Esophagus mucosa (tissue), 1 donor: ENCODE results near the gene DNAH3. TPM values are rescaled to one million over a fixed set of nuclear protein-coding genes. Genes with fewer than 3 reads are reported as not detected.
"Not testable (repeated sequence)": the region's sequence is repeated elsewhere in the genome, so short reads cannot be mapped to it uniquely, and the experiment has no call there.

ENCODE experiments used
- ATAC-seq: fragments of 200-7000 bp; cut with Tn5 transposase; one replicate; pipeline ENCODE4 v1.9.1; 2020
- total RNA-seq: library from RNA; stranded (reverse); gene quantifications from one replicate; pipeline ENCODE4 v1.2.4, GENCODE V29; 2023
- donor health status: DM: yes; HTN: yes; CAD: no.

DNAH3 gene
- total RNA-seq, 1 donor from 2014 or later, result 0.60 TPM

DNA sequence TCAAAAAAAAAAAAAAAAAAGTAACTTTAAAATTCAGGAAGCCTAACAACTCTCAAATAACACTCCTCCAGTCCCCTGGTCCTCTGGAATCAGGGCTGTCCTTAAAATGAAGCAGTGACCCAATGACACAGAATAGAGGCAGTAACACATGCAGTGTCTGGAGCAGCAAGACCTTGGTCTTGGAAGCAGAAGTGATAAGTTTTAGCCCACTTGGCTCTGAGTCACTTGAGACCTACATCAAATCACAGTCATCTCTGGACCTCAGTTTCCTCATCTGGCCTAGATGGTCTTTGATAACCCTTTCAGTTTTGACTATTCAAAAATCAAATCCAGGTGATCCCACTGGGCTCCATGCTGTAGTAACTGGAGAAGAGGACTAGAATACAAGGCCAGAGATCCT, 211.0 kb downstream of the DNAH3 start:
- ATAC-seq, result no peak

DNA sequence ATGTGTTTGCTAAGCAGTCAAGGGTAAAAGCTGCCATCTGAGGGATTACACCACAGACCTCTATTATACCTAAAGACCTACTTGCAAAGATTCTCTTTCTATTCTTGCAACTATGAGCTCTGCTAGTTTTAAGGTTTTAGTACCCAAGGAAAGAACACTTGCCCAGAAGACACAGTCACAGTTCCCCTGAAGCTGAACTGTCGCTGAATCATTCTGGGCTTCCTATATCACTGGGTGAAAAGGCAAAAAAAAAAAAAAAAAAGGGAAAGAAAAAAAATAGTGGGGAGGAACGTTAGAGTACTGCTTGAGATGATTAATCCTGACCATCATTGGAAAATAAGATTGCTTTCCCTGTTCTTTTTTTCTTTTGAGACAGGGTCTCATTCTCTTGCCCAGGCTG, 212.2 kb downstream of the DNAH3 start:
- ATAC-seq, result no peak

DNA sequence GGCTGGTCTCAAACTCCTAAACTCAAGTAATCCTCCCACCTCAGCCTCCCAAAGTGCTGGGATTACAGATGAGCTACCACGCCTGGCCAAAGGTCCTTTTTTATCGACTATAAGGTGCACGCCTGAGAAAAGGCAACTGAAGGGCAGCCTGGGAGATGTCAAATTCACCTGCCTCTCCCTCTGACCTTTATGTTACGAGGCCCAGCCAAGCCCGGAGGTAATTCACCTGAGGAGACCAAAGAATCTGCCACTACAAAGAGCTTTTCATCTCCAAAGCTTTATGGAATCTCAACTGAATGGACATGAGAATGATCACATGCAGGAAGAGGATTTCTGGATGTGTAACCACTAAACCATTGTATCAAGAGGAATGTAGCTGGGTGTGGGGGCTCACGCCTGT, 212.9 kb downstream of the DNAH3 start:
- ATAC-seq, result no peak

DNA sequence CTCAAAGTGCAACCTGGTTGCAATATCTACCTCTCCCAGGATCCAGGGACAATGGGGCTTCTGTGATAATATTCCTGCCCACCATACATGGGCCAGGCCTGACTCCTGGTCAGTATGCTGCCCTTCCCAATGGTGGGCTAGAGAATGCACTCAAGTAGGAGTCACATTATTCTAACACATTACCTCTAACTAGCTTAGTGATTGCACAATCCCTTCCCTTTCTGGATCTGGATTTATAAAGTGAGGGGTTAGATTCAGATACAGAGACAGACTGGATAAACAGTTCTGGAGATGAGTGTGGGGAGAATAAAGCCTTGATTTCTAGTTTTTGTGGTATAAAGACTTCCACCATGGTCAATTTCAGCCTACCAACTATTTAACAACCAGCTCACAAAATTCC, 217.1 kb downstream of the DNAH3 start:
- ATAC-seq, result no peak

DNA sequence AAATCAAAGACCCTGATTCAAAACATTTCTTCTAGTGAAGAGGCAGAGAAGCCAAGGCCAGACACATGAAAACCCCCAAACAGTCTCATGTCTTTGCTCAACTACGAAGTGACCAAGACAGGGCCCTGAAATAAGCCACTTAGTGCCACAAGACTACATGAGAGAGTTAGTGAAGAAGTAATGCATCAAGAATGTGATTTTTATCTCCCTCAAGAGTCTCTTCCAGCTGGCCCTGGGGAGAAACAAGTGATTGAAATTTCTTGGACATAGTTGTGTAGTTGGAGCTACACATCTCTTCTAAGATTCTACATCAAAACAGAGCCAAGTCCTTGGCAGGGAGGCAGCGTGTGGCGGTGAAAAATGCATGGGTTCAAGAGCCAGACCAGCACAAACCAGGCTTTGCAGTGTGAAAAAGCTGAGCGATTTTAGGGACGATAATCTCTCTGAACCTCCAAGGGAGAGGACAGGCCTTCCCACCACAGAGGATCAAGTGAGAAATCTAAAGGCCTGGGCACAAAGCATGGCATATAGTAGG, 219.5 kb downstream of the DNAH3 start:
- no peak for ATAC-seq

DNA sequence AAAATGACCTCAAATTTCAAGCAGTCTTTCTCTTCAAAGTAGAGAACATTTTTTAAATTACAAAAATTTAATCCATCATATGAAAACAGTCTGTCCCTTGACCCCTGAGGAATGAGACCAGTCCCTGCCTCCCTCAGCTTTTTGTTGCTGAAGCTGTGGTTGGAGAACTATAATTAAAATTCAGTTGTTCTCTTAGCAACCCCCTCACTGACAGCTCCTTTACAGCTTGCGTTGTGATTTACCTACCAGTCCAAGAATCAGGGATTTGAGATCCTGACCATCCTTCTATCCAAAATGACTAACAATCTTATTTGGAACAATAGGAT, 220.3 kb downstream of the DNAH3 start:
- ATAC-seq, result no peak

DNA sequence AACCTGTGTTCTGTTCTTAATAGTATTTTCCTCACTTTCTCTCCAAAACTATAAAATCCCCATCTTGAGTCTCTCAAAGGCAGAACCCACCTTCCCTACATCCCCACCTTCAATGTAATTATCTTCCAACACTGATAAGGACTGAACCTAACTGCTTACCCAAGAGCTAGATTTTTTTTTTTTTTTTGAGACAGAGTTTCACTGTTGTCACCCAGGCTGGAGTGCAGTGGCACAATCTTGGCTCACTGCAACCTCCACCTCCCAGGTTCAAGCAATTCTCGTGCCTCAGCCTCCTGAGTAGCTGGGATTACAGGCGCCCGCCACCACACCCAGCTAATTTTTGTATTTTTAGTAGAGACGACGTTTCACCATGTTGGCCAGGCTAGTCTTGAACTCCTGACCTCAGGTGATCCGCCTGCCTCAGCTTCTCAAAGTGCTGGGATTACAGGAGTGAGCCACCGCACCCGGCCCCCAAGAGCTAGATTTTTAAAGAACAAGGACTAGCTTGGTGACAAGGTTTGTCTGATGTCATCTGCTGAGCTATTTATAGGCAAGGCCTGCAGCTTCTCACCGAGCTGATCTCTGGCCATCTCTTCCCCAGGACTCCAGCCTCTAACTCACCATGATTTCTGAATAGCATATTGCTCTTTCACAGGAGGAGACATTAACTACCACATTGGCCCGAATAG, 220.8 kb downstream of the DNAH3 start:
- ATAC-seq, result not testable (repeated sequence)

DNA sequence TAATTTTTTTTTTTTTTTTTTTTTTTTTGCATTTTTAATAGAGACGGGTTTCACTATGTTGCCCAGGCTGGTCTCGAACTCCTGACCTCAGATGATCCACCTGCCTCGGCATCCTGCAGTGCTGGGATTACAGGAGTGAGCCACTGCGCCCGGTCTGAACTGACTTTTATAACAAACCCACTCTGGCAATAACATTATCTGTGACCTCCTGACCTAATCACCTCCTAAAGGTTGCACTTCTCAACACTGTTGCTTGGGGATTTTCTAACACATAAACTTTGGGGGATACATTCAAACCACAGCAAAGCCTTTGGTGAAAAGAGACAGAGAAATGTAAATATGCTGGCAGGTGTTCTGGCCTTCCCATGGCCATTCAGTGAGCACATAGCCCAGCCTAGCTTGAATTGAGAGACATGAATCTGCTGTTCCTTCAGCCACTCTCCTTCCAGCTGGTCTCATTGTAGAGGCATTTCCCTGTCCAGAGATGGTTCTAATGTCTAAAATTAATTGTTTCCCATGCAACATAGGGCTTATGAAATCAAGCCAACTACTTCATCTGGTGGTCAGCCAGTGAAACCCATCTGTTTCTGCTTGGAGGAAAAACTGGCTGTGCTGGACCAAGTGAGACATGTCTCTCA, 221.8 kb downstream of the DNAH3 start:
- ATAC-seq, result no peak

DNA sequence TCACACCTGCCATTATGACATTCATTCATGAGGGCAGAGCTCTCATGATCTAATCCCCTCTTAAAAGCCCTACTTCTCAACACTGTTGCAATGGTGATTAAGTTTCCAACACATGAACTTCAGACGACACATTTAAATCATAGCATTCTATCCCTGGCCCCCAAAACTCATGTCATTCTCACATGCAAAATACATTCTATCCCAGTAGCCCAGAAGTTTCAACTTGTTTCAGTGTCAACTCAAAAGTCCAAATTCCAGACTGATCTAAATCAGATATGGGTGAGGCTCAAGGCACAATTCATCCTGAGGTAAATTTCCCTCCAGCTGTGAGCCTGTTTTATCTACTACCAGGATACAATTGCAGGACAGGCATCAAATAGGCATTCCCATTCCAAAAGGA, 224.9 kb downstream of the DNAH3 start:
- no peak for ATAC-seq

DNA sequence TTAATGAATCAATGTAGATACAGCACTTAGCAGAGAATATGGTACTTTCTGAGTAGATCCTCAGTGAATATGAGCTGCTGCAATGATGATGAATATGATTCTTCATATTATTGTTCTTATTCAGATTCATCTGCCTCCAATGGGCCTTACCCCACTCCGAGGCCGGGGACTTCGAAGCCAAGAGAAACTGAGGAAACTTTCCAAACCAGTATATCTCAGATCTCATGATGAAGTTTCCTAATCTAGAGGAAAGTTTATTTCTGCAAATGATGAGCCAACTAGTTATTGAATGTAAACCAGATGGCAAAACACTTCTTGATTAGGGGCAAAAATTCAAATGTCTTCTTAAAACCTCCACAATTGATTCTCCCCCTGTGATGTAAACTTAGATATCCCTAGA, 226.8 kb downstream of the DNAH3 start:
- ATAC-seq, result no peak

DNA sequence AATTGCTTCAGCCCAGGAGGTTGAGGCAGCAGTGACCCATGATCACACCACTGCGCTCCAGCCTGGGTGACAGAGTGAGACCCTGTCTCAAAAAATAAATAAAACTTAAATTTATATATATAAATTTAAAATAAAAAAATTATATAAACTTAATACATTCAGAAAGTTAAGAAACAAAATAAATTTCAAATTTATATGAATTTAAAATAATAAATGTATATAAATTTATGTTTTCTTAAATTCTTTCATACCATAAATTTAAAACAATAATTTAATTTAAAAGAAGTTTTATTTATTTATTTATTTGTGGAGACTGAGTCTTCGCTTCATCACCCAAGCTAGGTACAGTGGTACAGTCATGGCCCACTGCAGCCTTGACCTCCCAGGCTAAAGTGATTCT, 229.8 kb downstream of the DNAH3 start:
- no peak for ATAC-seq

DNA sequence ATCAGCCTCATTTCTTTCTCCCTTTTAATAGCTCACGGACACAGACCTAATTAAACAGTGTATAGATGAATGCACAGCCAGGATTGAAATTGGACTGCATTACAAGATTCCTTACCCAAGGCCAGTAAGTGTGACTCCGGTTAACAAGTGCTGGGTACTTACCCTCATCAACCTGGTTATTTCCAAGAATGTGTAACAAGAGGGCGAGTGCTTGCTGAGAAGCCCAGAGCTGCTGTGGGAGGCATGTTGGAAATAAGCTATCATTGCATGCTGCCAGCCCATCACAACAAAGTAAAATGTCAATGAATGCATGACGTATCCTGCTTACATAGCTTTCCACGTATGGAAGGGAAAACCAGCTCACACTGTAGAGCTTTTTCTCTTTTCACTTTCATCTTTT, 230.6 kb downstream of the DNAH3 start:
- ATAC-seq, result no peak

DNA sequence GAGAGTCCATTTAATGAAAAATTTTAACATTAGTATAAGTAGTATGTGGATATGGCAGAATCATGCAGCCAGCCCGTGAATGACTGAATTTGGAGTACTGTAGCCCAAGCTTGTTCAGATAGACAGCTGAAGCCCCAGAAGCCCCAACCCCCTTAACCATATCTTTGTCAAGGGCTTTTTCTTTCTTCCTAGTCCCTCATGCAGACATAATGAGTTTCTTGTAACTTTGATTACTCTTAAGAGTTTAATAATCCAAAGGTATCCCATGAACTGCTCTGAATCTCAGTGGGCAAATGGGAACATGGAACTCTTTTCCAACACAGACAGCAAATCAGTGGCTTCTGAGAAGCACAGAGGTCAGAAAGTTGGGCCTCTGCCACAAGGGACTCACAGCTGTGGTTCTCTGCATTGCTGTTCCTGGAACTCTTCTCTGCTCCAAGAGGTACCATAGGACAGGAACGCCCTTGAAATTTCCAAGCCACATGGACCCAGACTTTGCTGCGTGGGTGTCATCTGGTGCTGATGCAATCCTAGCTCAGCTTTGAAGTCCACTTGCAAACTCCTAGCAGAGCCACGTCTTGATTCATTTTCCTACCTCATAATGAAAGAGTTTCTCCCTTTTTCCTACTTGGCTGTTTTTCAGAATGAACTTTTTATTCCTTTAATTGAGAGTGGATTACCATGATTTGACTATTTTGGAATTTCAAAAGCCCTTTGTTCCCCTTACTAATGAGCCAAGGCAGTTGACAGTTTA, 232.0 kb downstream of the DNAH3 start:
- no peak for ATAC-seq

DNA sequence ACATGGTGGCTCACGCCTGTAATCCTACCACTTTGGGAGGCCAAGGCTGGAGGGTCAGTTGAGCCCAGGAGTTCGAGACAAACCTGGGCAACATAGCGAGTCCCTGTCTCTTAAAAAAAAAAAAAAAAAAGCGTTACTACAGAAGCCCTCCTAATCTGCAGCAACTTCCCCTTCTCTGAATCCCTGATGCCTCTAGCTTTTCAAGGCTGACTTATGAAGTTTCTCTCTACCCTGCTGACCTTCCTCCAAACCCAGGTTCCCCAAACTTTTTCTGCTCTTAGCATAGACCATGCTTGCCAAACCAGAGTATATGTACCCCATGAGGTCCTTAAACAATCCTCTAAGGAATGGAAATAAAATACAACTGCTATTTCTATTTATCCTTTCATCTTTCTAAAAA, 233.7 kb downstream of the DNAH3 start:
- ATAC-seq, result no peak

DNA sequence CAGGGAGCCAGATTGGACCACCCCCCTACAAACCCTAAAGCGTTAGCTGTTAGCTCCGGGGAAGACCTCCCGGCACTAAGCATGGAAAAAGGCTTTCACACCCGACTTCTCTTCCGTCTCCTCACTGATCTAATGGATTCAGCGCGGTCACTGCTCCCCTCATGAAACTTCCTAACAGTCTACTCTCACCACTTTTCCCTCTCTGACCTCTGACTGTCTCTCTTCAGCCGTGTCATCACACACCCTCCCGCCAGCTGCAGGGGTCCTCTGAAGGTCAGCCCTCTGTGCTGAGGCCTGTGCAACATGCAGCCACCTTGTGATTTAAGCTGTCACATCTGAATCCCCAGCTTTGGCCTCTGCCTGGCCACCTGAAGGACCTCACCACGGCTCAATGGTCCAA, 234.4 kb downstream of the DNAH3 start:
- ATAC-seq, result peak; percentile 27

DNA sequence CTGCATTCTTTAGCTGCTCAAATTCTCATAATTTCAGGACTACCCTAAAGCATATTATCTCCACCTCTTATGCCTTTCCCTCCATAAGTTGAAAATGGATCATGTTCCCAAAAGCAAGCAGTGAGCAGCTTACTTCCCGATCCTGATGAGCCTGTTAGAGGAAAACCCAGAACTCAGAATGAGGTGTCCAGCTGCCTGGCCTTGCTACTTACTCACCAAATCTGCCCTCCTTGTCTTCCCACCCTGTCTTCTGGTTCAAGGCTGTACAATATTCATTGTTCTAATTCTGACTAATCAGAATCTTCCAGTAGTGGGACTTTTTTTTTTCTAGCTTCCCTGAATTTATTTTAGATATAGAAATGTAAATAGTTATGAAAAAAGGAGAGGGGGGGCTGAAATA, 239.3 kb downstream of the DNAH3 start:
- ATAC-seq, result peak; percentile 79

DNA sequence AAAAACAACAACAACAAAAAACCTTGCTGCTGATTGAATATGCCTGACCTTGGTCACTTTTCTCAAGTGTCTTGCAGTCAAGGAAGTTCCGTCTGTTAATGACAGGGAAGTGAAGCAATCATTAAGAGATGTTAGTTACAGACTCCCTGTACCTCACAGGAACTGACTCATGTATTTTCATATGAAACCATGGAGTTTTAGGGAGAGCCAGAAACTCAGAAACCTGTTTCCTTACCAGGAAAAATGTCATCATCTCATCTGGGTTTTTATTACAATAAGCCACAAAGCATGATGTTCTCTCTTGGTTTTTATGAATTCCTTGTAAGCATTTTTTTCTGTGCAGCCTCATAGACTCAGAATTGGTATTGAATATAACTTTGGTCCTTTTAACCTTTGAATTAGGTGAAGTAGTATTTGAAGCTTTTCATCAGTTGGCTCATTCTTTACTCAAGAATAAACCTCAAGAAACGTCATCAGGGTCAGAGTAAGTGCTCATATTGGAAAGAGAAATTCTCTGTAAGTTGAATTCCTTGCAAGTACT, 239.8 kb downstream of the DNAH3 start:
- peak; percentile 89 for ATAC-seq

DNA sequence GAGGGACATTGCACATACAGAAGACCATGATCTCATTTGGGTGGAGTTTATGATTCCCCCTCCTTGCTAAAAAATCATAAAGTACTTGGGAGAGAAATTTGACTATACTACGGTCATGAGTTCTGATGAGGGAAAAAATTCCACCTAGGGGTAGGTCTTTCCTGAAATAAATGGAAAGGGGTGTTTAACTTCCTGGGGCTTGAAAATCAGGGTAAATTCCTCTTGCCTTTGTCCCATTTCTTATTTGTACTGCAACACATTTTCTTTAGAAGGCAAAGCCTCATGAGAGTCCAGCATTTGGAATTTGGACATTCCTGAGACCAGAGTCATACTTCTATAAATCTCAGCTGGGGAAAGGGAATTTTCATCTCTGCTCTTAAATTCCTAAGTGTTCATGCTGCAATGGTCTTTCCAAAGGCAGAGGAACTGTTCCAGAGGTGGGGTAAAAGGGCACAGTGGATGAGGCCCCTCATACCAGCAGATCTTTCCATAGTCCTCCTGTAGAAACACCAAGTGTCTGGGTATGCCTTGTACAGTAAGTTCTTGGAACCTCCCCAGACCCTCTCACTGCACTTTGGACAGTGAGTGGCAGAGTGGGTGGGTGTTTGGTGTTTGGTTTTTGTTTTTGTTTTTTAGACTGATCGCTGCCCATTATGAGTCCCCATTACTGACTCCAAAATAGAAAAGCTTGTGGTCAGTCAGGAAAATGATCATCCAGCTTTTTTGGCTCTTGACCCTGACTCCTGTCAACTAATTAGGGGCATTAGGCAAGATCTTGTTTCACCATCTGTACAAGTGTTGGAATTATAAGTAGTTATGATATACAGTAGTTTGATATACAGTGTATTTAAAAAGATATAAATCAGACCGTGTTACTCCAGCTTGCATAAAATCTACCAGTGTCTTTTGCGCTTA, 244.0 kb downstream of the DNAH3 start:
- ATAC-seq, result no peak

DNA sequence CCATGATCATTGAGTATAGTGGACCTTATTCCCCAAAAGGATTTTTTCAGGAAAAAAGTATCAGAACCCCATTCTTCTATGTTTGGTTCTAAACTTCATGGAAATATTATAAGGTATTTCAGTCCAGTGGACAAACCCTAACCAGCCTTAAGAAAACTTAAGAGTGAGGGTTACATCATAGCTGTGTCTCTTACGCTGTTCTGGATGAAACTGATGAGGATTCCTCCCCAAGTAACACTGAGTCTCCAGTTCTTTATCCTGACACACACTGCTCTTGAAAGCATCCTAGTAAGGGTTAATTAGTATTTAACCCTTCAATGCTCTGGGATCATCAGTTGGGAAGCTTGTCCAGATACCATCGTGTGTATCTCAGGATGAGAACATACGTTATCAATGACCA, 245.1 kb downstream of the DNAH3 start:
- no peak for ATAC-seq

DNA sequence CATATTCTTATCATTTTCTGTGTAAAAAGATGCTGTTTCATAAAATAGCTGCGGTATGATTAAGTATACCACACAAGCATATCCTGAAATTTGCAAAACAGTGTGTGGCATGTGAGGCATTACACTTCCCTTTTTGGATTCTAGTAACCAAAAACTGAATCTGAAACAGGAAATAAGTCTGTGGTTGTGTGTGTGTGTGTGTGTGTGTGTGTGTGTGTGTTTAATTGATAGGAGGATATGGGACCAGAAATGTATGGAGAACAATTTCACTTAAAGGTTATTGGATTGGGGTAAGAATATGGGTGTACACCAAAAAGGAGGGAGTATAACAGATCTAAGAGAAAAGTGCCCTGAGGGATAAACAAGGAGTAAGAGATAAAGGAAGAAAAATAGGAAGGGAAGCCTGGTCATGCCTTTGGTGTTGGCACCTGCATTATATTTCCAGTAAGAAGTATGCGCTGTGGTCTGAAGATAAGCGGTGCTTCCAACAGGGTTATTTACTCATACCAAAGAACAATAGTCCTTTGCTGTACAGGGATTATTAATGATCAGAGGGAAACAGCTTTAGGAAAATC, 246.1 kb downstream of the DNAH3 start:
- ATAC-seq, result no peak

DNA sequence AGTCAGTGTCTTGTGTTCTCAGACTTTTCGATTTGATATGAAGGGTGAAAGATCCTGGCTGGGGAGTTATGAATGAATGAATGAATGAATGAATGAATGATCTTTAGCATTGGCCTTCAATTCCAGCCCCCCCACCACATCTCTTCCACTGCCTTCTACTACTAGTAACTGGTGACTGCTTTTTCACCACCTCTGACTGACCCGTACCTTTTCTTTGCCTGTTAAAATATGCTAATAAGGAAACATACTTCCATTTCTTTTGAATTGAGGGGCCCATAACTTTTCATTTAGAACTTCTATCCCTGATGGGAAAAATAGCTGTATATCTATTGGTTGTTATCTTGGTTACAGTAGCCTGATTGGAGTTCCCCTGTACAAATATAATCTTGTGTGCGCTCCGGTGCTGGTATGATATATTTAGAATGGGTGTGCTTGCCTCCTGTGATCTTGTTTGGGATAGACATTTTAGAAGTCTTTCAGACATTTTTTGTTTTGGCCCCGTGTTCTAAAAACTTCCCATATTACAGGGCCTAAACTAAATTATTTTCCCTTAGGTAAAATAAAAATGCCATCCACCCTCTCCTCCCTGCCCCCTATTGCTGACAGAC, 246.6 kb downstream of the DNAH3 start:
- no peak for ATAC-seq
